Colonic mucosa (tissue), 4 donors: ENCODE measurements around the gene RBM46. TPM values are rescaled to one million over a fixed set of nuclear protein-coding genes. Genes with fewer than 3 reads are reported as not detected.

ENCODE experiments used
- DNase-seq: peaks from one replicate; pipeline ENCODE4 v3.0.0-alpha.2; 2020
- H3K27ac ChIP-seq: fragments of 200-600 bp; one replicate; pipeline ENCODE4 v1.8.0; 2021
- H3K27me3 ChIP-seq: fragments of 200-600 bp; one replicate; pipeline ENCODE4 v1.8.0; 2021
- H3K36me3 ChIP-seq: fragments of 200-600 bp; one replicate; pipeline ENCODE4 v1.8.0; 2021
- H3K4me1 ChIP-seq: fragments of 200-600 bp; one replicate; pipeline ENCODE4 v1.8.0; 2021; ENCODE audit warnings: mild to moderate bottlenecking
- H3K4me3 ChIP-seq: fragments of 200-600 bp; one replicate; pipeline ENCODE4 v1.8.0; 2021
- H3K9ac ChIP-seq, 2 donors: one replicate each; pipeline ENCODE4 v1.7.0; 2013; ENCODE audit warnings: control low read depth in 2 of 2, low read depth in 2 of 2, low read length in 2 of 2
- H3K9me3 ChIP-seq: fragments of 200-600 bp; one replicate; pipeline ENCODE4 v1.8.0; 2021
- CTCF ChIP-seq: fragments of 200-600 bp; IDR thresholded peaks from one replicate; pipeline ENCODE4 v1.8.0; 2022; ENCODE audit warnings: antibody characterized with exemption, mild to moderate bottlenecking
- intact Hi-C: fragments of 100-400 bp; cut with DNase I; formaldehyde crosslinking; loops from one replicate; pipeline ENCODE4 v1.14.1; 2022
- total RNA-seq, 2 donors: library from RNA; stranded (reverse); fragmentation: NEBNext Ultra II Directional in 1 of 2; extraction: Animal tissue kit (Norgen Biotek cat#: 25700) in 1 of 2; gene quantifications; one replicate each; pipeline ENCODE4 v1.2.1, GENCODE V29; 2021
- donor health status: healthy.
- donor health status: DM: no; HTN: no; CAD: no.
- donor health status: DM: no; HTN: no; CAD: no.

RBM46 gene
- total RNA-seq, 2 donors from 2014 or later, result not detected

- H3K9me3 ChIP-seq, result no peaks in the 10 kb centered on the region
- intact Hi-C loops, result no loop called here
- no peak overlapping the region for H3K27ac ChIP-seq
- H3K4me1 ChIP-seq, result peaks cover 4% of the 10 kb centered on the region
- peak overlapping the region; percentile 43 for H3K4me3 ChIP-seq
- H3K9ac ChIP-seq, result no peak overlapping the region
- TF ChIP-seq CTCF, result peak; percentile 2
- no peaks in the 10 kb centered on the region for H3K36me3 ChIP-seq
- peaks cover 21% of the 10 kb centered on the region for H3K27me3 ChIP-seq
- DNase-seq, result no peak
Observed at GRCh38 chr4:154744341-154744926, 36.6 kb upstream of the RBM46 start.

- intact Hi-C loops, result no loop called here
- TF ChIP-seq CTCF, result no peak
Observed at GRCh38 chr4:154757713-154758112, 23.4 kb upstream of the RBM46 start.

GRCh38 chr4:154760895-154761294 is 20.2 kb upstream of the RBM46 start:
- no peak for TF ChIP-seq CTCF
- no peak overlapping the region for H3K27ac ChIP-seq
- no peak overlapping the region for H3K9ac ChIP-seq
- H3K9me3 ChIP-seq, result no peaks in the 10 kb centered on the region
- no peak overlapping the region for H3K4me3 ChIP-seq
- DNase-seq, result no peak
- intact Hi-C loops, result no loop called here
- no peaks in the 10 kb centered on the region for H3K27me3 ChIP-seq
- no peaks in the 10 kb centered on the region for H3K36me3 ChIP-seq
- H3K4me1 ChIP-seq, result no peaks in the 10 kb centered on the region

More at GRCh38 chr4:154757713-154758112, 23.4 kb upstream of the RBM46 start:
- Histone ChIP-seq H3K4me3 (no peak overlapping the region), H3K9ac (no peak overlapping the region), H3K4me1 (no peaks in the 10 kb centered on the region), H3K9me3 (no peaks in the 10 kb centered on the region), H3K36me3 (no peaks in the 10 kb centered on the region), H3K27me3 (no peaks in the 10 kb centered on the region), H3K27ac (no peak overlapping the region)
- no peak for DNase-seq

- Histone ChIP-seq H3K36me3 (no peaks in the 10 kb centered on the region), H3K9ac (no peak overlapping the region), H3K27me3 (no peaks in the 10 kb centered on the region), H3K27ac (no peak overlapping the region), H3K9me3 (no peaks in the 10 kb centered on the region), H3K4me3 (no peak overlapping the region), H3K4me1 (no peaks in the 10 kb centered on the region)
- DNase-seq, result no peak
- TF ChIP-seq CTCF, result no peak
- intact Hi-C loops, result loop anchor here (5.0 kb wide), 1 partner anchor 141 kb away; no protein-coding TSS in a partner anchor
Observed at GRCh38 chr4:154778264-154778663, 2.8 kb upstream of the RBM46 start.

GRCh38 chr4:154779362-154779947 is 1.6 kb upstream of the RBM46 start:
- DNase-seq, result no peak
- H3K27ac ChIP-seq, result no peak overlapping the region
- peak; percentile 28 for TF ChIP-seq CTCF

More at GRCh38 chr4:154779362-154779947, 1.6 kb upstream of the RBM46 start:
- H3K4me1 ChIP-seq, result no peaks in the 10 kb centered on the region
- H3K27me3 ChIP-seq, result no peaks in the 10 kb centered on the region
- intact Hi-C loops, result loop anchor here (5.0 kb wide), 1 partner anchor 142 kb away; no protein-coding TSS in a partner anchor
- H3K9me3 ChIP-seq, result no peaks in the 10 kb centered on the region
- H3K36me3 ChIP-seq, result no peaks in the 10 kb centered on the region
- H3K9ac ChIP-seq, result no peak overlapping the region
- H3K4me3 ChIP-seq, result no peak overlapping the region
